Panc1 (cell line): ENCODE data around the gene CYP27A1. TPM values are rescaled to one million over a fixed set of nuclear protein-coding genes. Genes with fewer than 3 reads are reported as not detected.

ENCODE experiments used
- ATAC-seq: fragments of 200-7000 bp; cut with Tn5 transposase; 2 replicates; pipeline ENCODE4 v1.9.1; 2020; ENCODE audit warnings: mild to moderate bottlenecking, moderate library complexity
- BruUV-seq: library from RNA; stranded (reverse); fragments of 400-500 nt; replicated peaks from 2 replicates; lab custom pipeline; 2021; lab: Mats Ljungman, UMichigan
- CTCF ChIA-PET: fragments of 300-600 bp; sonication (Branson Sonifier 250); formaldehyde crosslinking; loops from one replicate; lab custom pipeline; 2022; ENCODE audit warnings: antibody characterized with exemption; lab: Charles Lee
- POLR2A ChIA-PET: fragments of 300-600 bp; sonication (Branson Sonifier 250); formaldehyde crosslinking; loops from one replicate; lab custom pipeline; 2022; ENCODE audit warnings: antibody characterized with exemption; lab: Charles Lee
- DNase-seq: peaks from one replicate; pipeline ENCODE4 v3.0.0-alpha.2; 2010; ENCODE audit warnings: low read depth, low spot score
- H3K27ac ChIP-seq: 2 replicates; pipeline ENCODE4 v1.5.1; 2011; ENCODE audit warnings: mild to moderate bottlenecking, low read length, inconsistent platforms
- H3K27me3 ChIP-seq: fragments of 200-500 bp; sonication (Bioruptor generic); 2 replicates; pipeline ENCODE4 v1.6.0; 2014; ENCODE audit warnings: low read length, inconsistent platforms; ENCODE audit not compliant: control insufficient read depth, insufficient read depth
- H3K36me3 ChIP-seq: fragments of 200-500 bp; sonication (Bioruptor generic); 2 replicates; pipeline ENCODE4 v1.5.1; 2014; ENCODE audit warnings: inconsistent platforms, mild to moderate bottlenecking, low read length, moderate library complexity; ENCODE audit not compliant: control insufficient read depth, insufficient read depth
- H3K4me1 ChIP-seq: 2 replicates; pipeline ENCODE4 v1.5.1; 2011; ENCODE audit warnings: inconsistent platforms, mild to moderate bottlenecking, low read length, moderate library complexity; ENCODE audit not compliant: control insufficient read depth, insufficient read depth
- H3K4me3 ChIP-seq, 2 experiments: 2 replicates each; pipeline ENCODE4 v1.5.1; 2011 to 2012; ENCODE audit warnings: low read depth in 2 of 2, low read length in 2 of 2, mild to moderate bottlenecking in 2 of 2, inconsistent platforms in 1 of 2, moderate library complexity in 1 of 2
- H3K9me3 ChIP-seq: fragments of 200-500 bp; sonication (Bioruptor generic); 2 replicates; pipeline ENCODE4 v1.5.1; 2014; ENCODE audit warnings: low read depth, mild to moderate bottlenecking, inconsistent platforms, low read length, moderate library complexity; ENCODE audit not compliant: control insufficient read depth, insufficient read depth
- CTCF ChIP-seq: fragments of 450-650 bp; IDR thresholded peaks from 2 replicates; pipeline ENCODE4 v1.5.1; 2017; ENCODE audit warnings: mild to moderate bottlenecking
- POLR2AphosphoS5 ChIP-seq: IDR thresholded peaks from 2 replicates; pipeline ENCODE4 v1.6.1; 2012; ENCODE audit warnings: mild to moderate bottlenecking, low read depth, low read length, moderate library complexity
- REST ChIP-seq, 2 experiments: IDR thresholded peaks; 2 replicates each; pipeline ENCODE4 v1.6.1; 2011 to 2012; ENCODE audit warnings: low read depth in 2 of 2, control low read depth in 1 of 2, low read length in 1 of 2, mild to moderate bottlenecking in 1 of 2, moderate library complexity in 1 of 2; ENCODE audit not compliant: insufficient read depth in 1 of 2
- SIN3A ChIP-seq: IDR thresholded peaks from 2 replicates; pipeline ENCODE4 v1.6.1; 2012; ENCODE audit warnings: low read depth, mild to moderate bottlenecking, low read length, moderate library complexity, borderline replicate concordance; ENCODE audit not compliant: insufficient read depth
- TCF7L2 ChIP-seq: IDR thresholded peaks from 2 replicates; pipeline ENCODE4 v1.6.1; 2011; ENCODE audit warnings: mild to moderate bottlenecking, low read depth, low read length, inconsistent platforms
- in situ Hi-C: cut with HindIII; loops from 2 replicates; pipeline ENCODE4 v1.10.0; 2016; ENCODE audit warnings: low sequenced_read_pairs, low pct_unique_long_range_greater_than_20kb
- intact Hi-C: fragments of 100-400 bp; cut with micrococcal nuclease; formaldehyde crosslinking; loops from one replicate; pipeline ENCODE4 v1.10.0; 2022; ENCODE audit not compliant: unreplicated experiment
- total RNA-seq: library from RNA; stranded (reverse); gene quantifications from one replicate; pipeline ENCODE4 v1.2.1, GENCODE V29; 2021; ENCODE audit not compliant: unreplicated experiment

CYP27A1 gene
- total RNA-seq, 1 experiment from 2014 or later: 7.7 TPM

GRCh38 chr2:218859556-218859987 is 77.6 kb downstream of the CYP27A1 start, which contains the start of gene WNT6:
WNT6 (plus strand) TSS chr2:218859805; CDS start chr2:218860038, 233 bp downstream.
- BruUV-seq: no TSS peak
- in situ Hi-C loops: no loop called here
- no peak for DNase-seq

More at GRCh38 chr2:218859556-218859987, 77.6 kb downstream of the CYP27A1 start, which contains the start of gene WNT6:
- CTCF ChIA-PET: interaction anchor here (0.6 kb wide), 2 partner anchors 77 to 143 kb away, joined by 4 to 5 read pairs; no protein-coding TSS in a partner anchor
- POLR2A ChIA-PET: no interaction called here
- Histone ChIP-seq H3K27me3 (peaks cover 10% of the 10 kb centered on the region), H3K27ac (0 out of 2 replicates have a peak within 1 kb of the TSS, but pooled peaks have one; percentile 23), H3K9me3 (no peaks in the 10 kb centered on the region), H3K36me3 (no peaks in the 10 kb centered on the region), H3K4me1 (peaks cover 19% of the 10 kb centered on the region), H3K4me3 (peak within 1 kb of the TSS; percentile 40 to 44)
- no peak for TF ChIP-seq CTCF
- no peak for TF ChIP-seq POLR2AphosphoS5
- TF ChIP-seq SIN3A: no peak
- no peak for TF ChIP-seq TCF7L2
- TF ChIP-seq REST (IDR thresholded peaks at IDR 0.05; ENCODE audit: insufficient read depth in 1 of 2, low read depth in 2 of 2, low read length in 1 of 2): no peak
- peak; percentile 54 for ATAC-seq
- intact Hi-C loops: loop anchor here (10.0 kb wide), 1 partner anchor 295 kb away; no protein-coding TSS in a partner anchor
